PC-3 (cell line): ENCODE results near the gene ADIRF.

Experiments
- CTCF ChIP-seq: fragments of 300-600 bp; sonication (generic); conservative IDR thresholded peaks from 2 replicates; pipeline ENCODE4 v1.5.1; 2017; ENCODE audit warnings: antibody characterized with exemption, low read depth, mild to moderate bottlenecking, low read length
- EZH2 ChIP-seq: fragments of 300-600 bp; sonication (generic); IDR thresholded peaks from one replicate; pipeline ENCODE4 v1.6.1; 2017; ENCODE audit warnings: antibody characterized with exemption, mild to moderate bottlenecking, low read length; ENCODE audit not compliant: unreplicated experiment
- EZH2phosphoT487 ChIP-seq: fragments of 300-600 bp; sonication (generic); IDR thresholded peaks from 2 replicates; pipeline ENCODE4 v1.6.1; 2018; ENCODE audit warnings: mild to moderate bottlenecking, antibody characterized with exemption, low read length, borderline replicate concordance

GRCh38 chr10:86954681-86955500 lies 13.4 kb upstream of the ADIRF start:
- TF ChIP-seq CTCF (no peak), EZH2 (no peak), EZH2phosphoT487 (no peak)
